Activated B cell treated with CpG ODN at 0.5 μM for 24 hours (primary cell): Measurements from ENCODE around the gene SLC19A1. TPM values are rescaled to one million over a fixed set of nuclear protein-coding genes. Genes with fewer than 3 reads are reported as not detected.
"Not testable (repeated sequence)": the region's sequence is repeated elsewhere in the genome, so short reads cannot be mapped to it uniquely, and the experiment has no call there.

Experiments used
- ATAC-seq: fragments of 200-7000 bp; cut with Tn5 transposase; one replicate; pipeline ENCODE4 v1.10.0; 2021; ENCODE audit warnings: low read depth, mild to moderate bottlenecking, moderate library complexity
- CTCF ChIA-PET: fragments of 350-600 bp; sonication (Branson Sonifier 250); formaldehyde crosslinking; loops from one replicate; lab custom pipeline; 2021; ENCODE audit warnings: antibody characterized with exemption; lab: Charles Lee
- POLR2A ChIA-PET: fragments of 350-600 bp; sonication (Branson Sonifier 250); formaldehyde crosslinking; loops from one replicate; lab custom pipeline; 2021; ENCODE audit warnings: antibody characterized with exemption; lab: Charles Lee
- DNase-seq: peaks from one replicate; pipeline ENCODE4 v3.0.0; 2022
- H3K27ac Mint-ChIP-seq: one replicate; pipeline ENCODE4 v1.8.0; 2020; ENCODE audit warnings: mixed read lengths
- H3K27me3 Mint-ChIP-seq: one replicate; pipeline ENCODE4 v1.8.0; 2021; ENCODE audit warnings: mixed read lengths
- H3K36me3 Mint-ChIP-seq: one replicate; pipeline ENCODE4 v1.8.0; 2021; ENCODE audit warnings: low read depth, mixed read lengths
- H3K4me1 Mint-ChIP-seq: one replicate; pipeline ENCODE4 v1.8.0; 2021; ENCODE audit warnings: mixed read lengths
- H3K4me3 Mint-ChIP-seq: one replicate; pipeline ENCODE4 v1.8.0; 2020; ENCODE audit warnings: mild to moderate bottlenecking, mixed read lengths
- H3K9me3 Mint-ChIP-seq: one replicate; pipeline ENCODE4 v1.8.0; 2020; ENCODE audit warnings: mixed read lengths
- intact Hi-C: fragments of 100-400 bp; cut with micrococcal nuclease; formaldehyde crosslinking; loops from one replicate; pipeline ENCODE4 v1.15.1; 2024
- total RNA-seq: library from RNA; stranded (reverse); gene quantifications from 2 replicates; pipeline ENCODE4 v1.2.3, GENCODE V29; 2022
- TF ChIP-seq, protein P1 (sequence below): fragments of 200-600 bp; IDR thresholded peaks from one replicate; pipeline ENCODE4 v1.8.0; 2022; ENCODE audit warnings: antibody characterized with exemption, mild to moderate bottlenecking

Gene SLC19A1
- total RNA-seq, 1 donor from 2014 or later = 10.7 TPM

DNA sequence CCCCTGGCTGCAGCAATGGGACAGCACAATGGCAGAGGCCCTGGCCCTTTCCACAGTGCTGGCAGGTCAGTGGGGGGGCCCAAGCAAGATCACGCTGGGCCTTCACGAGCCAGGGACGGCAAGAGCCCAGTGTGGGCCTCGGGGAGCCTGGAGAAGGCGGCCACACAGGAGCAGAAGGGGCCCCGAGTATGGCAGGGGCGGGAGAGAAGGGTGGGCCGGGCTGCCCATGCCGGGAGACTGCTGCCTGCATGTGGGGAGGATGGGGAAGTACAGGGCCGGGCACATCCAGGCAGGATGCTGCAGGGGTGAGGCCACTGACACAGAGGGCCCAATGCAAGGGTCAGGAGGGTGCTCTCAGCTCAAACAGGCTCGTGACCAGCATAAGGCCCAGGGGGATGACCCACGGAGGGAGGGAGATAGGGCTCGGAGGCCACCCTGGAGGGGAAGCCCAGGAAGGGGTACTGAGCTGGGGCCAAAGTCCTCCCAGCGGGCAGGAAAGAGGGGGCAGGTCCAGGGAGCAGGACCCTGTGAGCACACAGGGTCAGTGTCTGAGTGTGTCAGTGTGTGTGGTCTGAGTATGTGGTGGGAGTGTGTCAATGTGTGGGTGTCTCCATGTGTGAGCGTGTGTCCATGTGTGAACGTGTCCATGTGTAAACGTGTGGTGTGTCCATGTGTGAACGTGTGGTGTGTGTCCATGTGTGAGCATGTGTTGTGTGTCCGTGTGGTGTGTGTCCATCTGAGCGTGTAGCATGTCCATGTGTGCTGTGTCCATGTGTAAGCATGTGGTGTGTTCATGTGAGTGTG, 13.1 kb downstream of the SLC19A1 start:
- Mint-ChIP-seq H3K36me3 (peaks cover 16% of the 10 kb centered on the region), H3K9me3 (no peaks in the 10 kb centered on the region), H3K4me3 (no peak overlapping the region), H3K27ac (no peak overlapping the region), H3K27me3 (no peaks in the 10 kb centered on the region), H3K4me1 (peaks cover 17% of the 10 kb centered on the region)
- intact Hi-C loops = no loop called here
- ChIA-PET POLR2A (no interaction called here), CTCF (no interaction called here)
- ATAC-seq (no peak), DNase-seq (no peak)
- TF ChIP-seq, protein P1, sequence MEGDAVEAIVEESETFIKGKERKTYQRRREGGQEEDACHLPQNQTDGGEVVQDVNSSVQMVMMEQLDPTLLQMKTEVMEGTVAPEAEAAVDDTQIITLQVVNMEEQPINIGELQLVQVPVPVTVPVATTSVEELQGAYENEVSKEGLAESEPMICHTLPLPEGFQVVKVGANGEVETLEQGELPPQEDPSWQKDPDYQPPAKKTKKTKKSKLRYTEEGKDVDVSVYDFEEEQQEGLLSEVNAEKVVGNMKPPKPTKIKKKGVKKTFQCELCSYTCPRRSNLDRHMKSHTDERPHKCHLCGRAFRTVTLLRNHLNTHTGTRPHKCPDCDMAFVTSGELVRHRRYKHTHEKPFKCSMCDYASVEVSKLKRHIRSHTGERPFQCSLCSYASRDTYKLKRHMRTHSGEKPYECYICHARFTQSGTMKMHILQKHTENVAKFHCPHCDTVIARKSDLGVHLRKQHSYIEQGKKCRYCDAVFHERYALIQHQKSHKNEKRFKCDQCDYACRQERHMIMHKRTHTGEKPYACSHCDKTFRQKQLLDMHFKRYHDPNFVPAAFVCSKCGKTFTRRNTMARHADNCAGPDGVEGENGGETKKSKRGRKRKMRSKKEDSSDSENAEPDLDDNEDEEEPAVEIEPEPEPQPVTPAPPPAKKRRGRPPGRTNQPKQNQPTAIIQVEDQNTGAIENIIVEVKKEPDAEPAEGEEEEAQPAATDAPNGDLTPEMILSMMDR = no peak

GRCh38 chr21:45528028-45528705, 14.1 kb downstream of the SLC19A1 start:
- no peak overlapping the region for H3K4me3 Mint-ChIP-seq
- POLR2A ChIA-PET = no interaction called here
- H3K4me1 Mint-ChIP-seq = peaks cover 14% of the 10 kb centered on the region
- intact Hi-C loops = no loop called here
- ATAC-seq (no peak), DNase-seq (no peak)
- no peak overlapping the region for H3K27ac Mint-ChIP-seq
- no peaks in the 10 kb centered on the region for H3K9me3 Mint-ChIP-seq
- no peaks in the 10 kb centered on the region for H3K27me3 Mint-ChIP-seq
- TF ChIP-seq, protein P1 = no peak
- CTCF ChIA-PET = no interaction called here
- peaks cover 16% of the 10 kb centered on the region for H3K36me3 Mint-ChIP-seq

DNA sequence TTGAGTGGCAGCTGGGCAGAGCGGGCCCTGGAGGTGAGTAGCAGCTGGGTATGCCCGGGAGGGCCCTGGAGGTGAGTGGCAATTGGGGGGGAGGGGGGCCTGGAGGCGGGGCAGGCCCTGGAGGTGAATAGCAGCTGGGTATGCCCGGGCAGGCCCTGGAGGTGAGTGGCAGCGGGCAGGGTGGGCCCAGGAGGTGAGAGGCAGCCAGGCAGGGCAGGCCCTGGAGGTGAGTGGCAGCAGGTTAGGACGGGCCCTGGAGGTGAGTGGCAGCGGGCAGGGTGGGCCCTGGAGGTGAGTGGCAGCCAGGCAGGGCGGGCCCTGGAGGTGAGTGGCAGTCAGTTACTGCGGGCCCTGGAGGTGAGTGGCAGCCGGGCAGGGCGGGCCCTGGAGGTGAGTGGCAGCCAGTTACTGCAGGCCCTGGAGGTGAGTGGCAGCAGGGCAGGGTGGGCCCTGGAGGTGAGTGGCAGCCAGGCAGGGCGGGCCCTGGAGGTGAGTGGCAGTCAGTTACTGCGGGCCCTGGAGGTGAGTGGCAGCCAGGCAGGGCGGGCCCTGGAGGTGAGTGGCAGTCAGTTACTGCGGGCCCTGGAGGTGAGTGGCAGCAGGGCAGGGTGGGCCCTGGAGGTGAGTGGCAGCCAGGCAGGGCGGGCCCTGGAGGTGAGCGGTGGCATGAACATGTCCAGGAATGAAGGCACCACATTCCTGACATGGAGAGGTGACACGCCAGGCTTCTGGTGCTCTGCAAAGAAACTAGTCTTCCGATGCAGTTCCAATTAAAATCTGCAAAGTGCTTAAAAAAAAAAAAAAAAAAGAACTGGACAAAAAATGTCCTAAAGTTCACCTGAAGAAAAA, 14.9 kb downstream of the SLC19A1 start:
- H3K4me3 Mint-ChIP-seq, H3K27me3 Mint-ChIP-seq, ATAC-seq, H3K27ac Mint-ChIP-seq, DNase-seq, H3K4me1 Mint-ChIP-seq, POLR2A ChIA-PET, H3K9me3 Mint-ChIP-seq, intact Hi-C loops, CTCF ChIA-PET: not testable (repeated sequence)
- peaks cover 24% of the 10 kb centered on the region for H3K36me3 Mint-ChIP-seq

GRCh38 chr21:45525910-45526306, 16.3 kb downstream of the SLC19A1 start:
- DNase-seq (no peak), ATAC-seq (no peak)
- no peaks in the 10 kb centered on the region for H3K27me3 Mint-ChIP-seq
- H3K4me1 Mint-ChIP-seq = peaks cover 4% of the 10 kb centered on the region
- H3K4me3 Mint-ChIP-seq = no peak overlapping the region
- TF ChIP-seq, protein P1 = no peak
- intact Hi-C loops = no loop called here
- no peaks in the 10 kb centered on the region for H3K9me3 Mint-ChIP-seq
- ChIA-PET CTCF (no interaction called here), POLR2A (no interaction called here)
- no peak overlapping the region for H3K27ac Mint-ChIP-seq
- peaks cover 36% of the 10 kb centered on the region for H3K36me3 Mint-ChIP-seq

GRCh38 chr21:45525153-45525909, 16.9 kb downstream of the SLC19A1 start:
- ATAC-seq = no peak
- ChIA-PET CTCF (no interaction called here), POLR2A (no interaction called here)
- DNase-seq = no peak
- intact Hi-C loops = no loop called here
- H3K4me1 Mint-ChIP-seq = peaks cover 4% of the 10 kb centered on the region
- H3K27me3 Mint-ChIP-seq = no peaks in the 10 kb centered on the region
- no peak overlapping the region for H3K4me3 Mint-ChIP-seq
- H3K36me3 Mint-ChIP-seq = peaks cover 42% of the 10 kb centered on the region
- H3K9me3 Mint-ChIP-seq = no peaks in the 10 kb centered on the region
- TF ChIP-seq, protein P1 = no peak
- no peak overlapping the region for H3K27ac Mint-ChIP-seq
